Breast epithelium (tissue), 4 donors: Measurements from ENCODE around the gene EFNA1. TPM values are rescaled to one million over a fixed set of nuclear protein-coding genes. Genes with fewer than 3 reads are reported as not detected.
"Not testable (repeated sequence)": the region's sequence is repeated elsewhere in the genome, so short reads cannot be mapped to it uniquely, and the experiment has no call there.

Source experiments
- DNase-seq, 2 donors: peaks; one replicate each; pipeline ENCODE4 v3.0.0-alpha.2; 2019; ENCODE audit warnings: low spot score in 2 of 2
- H3K27ac ChIP-seq, 2 donors: fragments of 200-600 bp; sonication (generic) in 1 of 2; one replicate each; pipeline ENCODE4 v1.5.1; 2016 to 2019; ENCODE audit warnings: mild to moderate bottlenecking in 1 of 2
- H3K27me3 ChIP-seq, 2 donors: fragments of 200-600 bp; sonication (generic) in 1 of 2; one replicate each; pipeline versions ENCODE4 v1.5.1 to v1.6.0; 2017 to 2019; ENCODE audit warnings: control low read depth in 1 of 2, mild to moderate bottlenecking in 1 of 2
- H3K36me3 ChIP-seq: fragments of 200-600 bp; one replicate; pipeline ENCODE4 v1.5.1; 2019
- H3K4me1 ChIP-seq, 2 donors: fragments of 200-600 bp; sonication (generic); one replicate each; pipeline ENCODE4 v1.5.1; 2016 to 2019; ENCODE audit warnings: control low read depth in 1 of 2
- H3K4me3 ChIP-seq, 3 donors: fragments of 200-600 bp; sonication (generic); 1 replicate in 2 of 3; 2 replicates in 1 of 3; pipeline ENCODE4 v1.5.1; 2016 to 2019; ENCODE audit warnings: mild to moderate bottlenecking in 3 of 3, moderate library complexity in 2 of 3
- H3K9me3 ChIP-seq, 2 donors: fragments of 200-600 bp; sonication (generic) in 1 of 2; one replicate each; pipeline ENCODE4 v1.5.1; 2016 to 2019; ENCODE audit warnings: control low read depth in 1 of 2
- POLR2A ChIP-seq: fragments of 450-650 bp; IDR thresholded peaks from one replicate; pipeline ENCODE4 v1.6.1; 2016; ENCODE audit warnings: antibody characterized with exemption, mild to moderate bottlenecking, moderate library complexity
- POLR2AphosphoS5 ChIP-seq, 3 donors: sonication (generic); formaldehyde crosslinking; IDR thresholded peaks; one replicate each; pipeline ENCODE4 v1.6.1; 2017; ENCODE audit warnings: antibody characterized with exemption in 3 of 3
- intact Hi-C: fragments of 100-400 bp; cut with DNase I; formaldehyde crosslinking; loops from one replicate; pipeline ENCODE4 v1.15.1; 2023; ENCODE audit warnings: low total_unique reads
- total RNA-seq, 3 donors: library from RNA; depleted of rRNA; stranded (reverse); fragments of >200 nt; gene quantifications; one replicate each; pipeline ENCODE4 v1.1.0, GENCODE V29; 2016
- TF ChIP-seq, protein P1 (sequence below), 3 donors: fragments of 450-650 bp; IDR thresholded peaks; one replicate each; pipeline ENCODE4 v1.5.1; 2016 to 2017; ENCODE audit warnings: antibody characterized with exemption in 3 of 3, mild to moderate bottlenecking in 3 of 3, moderate library complexity in 3 of 3

Gene EFNA1
- total RNA-seq, 3 donors from 2014 or later = 18.7 to 163 (median 120) TPM

- peak within 1 kb of the TSS; percentile 86 to 97 for H3K27ac ChIP-seq
- DNase-seq = peak; percentile 81 to 87
- intact Hi-C loops = no loop called here
- peak within 1 kb of the TSS; percentile 56 to 94 (median 69) for H3K4me3 ChIP-seq
- peaks cover 0 to 4% of the 10 kb centered on the region in 2 donors for H3K4me1 ChIP-seq
- H3K9me3 ChIP-seq = no peaks in the 10 kb centered on the region
- H3K27me3 ChIP-seq = no peaks in the 10 kb centered on the region
- TF ChIP-seq, protein P1, sequence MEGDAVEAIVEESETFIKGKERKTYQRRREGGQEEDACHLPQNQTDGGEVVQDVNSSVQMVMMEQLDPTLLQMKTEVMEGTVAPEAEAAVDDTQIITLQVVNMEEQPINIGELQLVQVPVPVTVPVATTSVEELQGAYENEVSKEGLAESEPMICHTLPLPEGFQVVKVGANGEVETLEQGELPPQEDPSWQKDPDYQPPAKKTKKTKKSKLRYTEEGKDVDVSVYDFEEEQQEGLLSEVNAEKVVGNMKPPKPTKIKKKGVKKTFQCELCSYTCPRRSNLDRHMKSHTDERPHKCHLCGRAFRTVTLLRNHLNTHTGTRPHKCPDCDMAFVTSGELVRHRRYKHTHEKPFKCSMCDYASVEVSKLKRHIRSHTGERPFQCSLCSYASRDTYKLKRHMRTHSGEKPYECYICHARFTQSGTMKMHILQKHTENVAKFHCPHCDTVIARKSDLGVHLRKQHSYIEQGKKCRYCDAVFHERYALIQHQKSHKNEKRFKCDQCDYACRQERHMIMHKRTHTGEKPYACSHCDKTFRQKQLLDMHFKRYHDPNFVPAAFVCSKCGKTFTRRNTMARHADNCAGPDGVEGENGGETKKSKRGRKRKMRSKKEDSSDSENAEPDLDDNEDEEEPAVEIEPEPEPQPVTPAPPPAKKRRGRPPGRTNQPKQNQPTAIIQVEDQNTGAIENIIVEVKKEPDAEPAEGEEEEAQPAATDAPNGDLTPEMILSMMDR (IDR thresholded peaks at IDR 0.05) = no peak
- TF ChIP-seq POLR2A (peak; percentile 81), POLR2AphosphoS5 (IDR thresholded peaks at IDR 0.05) (peak; percentile 66 to 95 (median 89))
- no peaks in the 10 kb centered on the region for H3K36me3 ChIP-seq
These were observed 12.4 kb downstream of the EFNA1 start, which contains the start of gene DPM3 for GRCh38 chr1:155139895-155140629. Gene DPM3, minus strand, starts transcription at chr1:155140531. Its CDS starts 291 bp downstream, at chr1:155140240.

- H3K9me3 ChIP-seq = no peaks in the 10 kb centered on the region
- no peak for TF ChIP-seq POLR2A
- TF ChIP-seq, protein P1 (IDR thresholded peaks at IDR 0.05) = peak in 1 of 3 donors; percentile 7
- H3K27me3 ChIP-seq = no peaks in the 10 kb centered on the region
- DNase-seq = no peak
- H3K4me1 ChIP-seq = peaks cover 0 to 4% of the 10 kb centered on the region in 2 donors
- H3K4me3 ChIP-seq = peak overlapping the region; percentile 56 to 94 (median 69)
- peak overlapping the region; percentile 86 to 97 for H3K27ac ChIP-seq
- intact Hi-C loops = no loop called here
- no peaks in the 10 kb centered on the region for H3K36me3 ChIP-seq
These were observed 12.9 kb downstream of the EFNA1 start for GRCh38 chr1:155140630-155140953.

- Histone ChIP-seq H3K4me3 (no peak overlapping the region), H3K27me3 (no peaks in the 10 kb centered on the region), H3K4me1 (peaks cover 0 to 4% of the 10 kb centered on the region in 2 donors), H3K9me3 (no peaks in the 10 kb centered on the region), H3K27ac (no peak overlapping the region), H3K36me3 (no peaks in the 10 kb centered on the region)
- no peak for DNase-seq
- intact Hi-C loops = no loop called here
- no peak for TF ChIP-seq POLR2AphosphoS5 (IDR thresholded peaks at IDR 0.05)
- TF ChIP-seq, protein P1 (IDR thresholded peaks at IDR 0.05) = no peak
- TF ChIP-seq POLR2A = no peak
These were observed 14.1 kb downstream of the EFNA1 start for GRCh38 chr1:155141749-155142148.

- Histone ChIP-seq H3K36me3 (no peaks in the 10 kb centered on the region), H3K4me1 (no peaks in the 10 kb centered on the region), H3K9me3 (no peaks in the 10 kb centered on the region), H3K4me3 (no peak overlapping the region), H3K27me3 (no peaks in the 10 kb centered on the region), H3K27ac (no peak overlapping the region)
- TF ChIP-seq POLR2AphosphoS5 (IDR thresholded peaks at IDR 0.05) = no peak
- TF ChIP-seq, protein P1 (IDR thresholded peaks at IDR 0.05) = no peak
- TF ChIP-seq POLR2A = no peak
- DNase-seq = no peak
- intact Hi-C loops = no loop called here
These were observed 17.8 kb downstream of the EFNA1 start for GRCh38 chr1:155145491-155145890.

DNA sequence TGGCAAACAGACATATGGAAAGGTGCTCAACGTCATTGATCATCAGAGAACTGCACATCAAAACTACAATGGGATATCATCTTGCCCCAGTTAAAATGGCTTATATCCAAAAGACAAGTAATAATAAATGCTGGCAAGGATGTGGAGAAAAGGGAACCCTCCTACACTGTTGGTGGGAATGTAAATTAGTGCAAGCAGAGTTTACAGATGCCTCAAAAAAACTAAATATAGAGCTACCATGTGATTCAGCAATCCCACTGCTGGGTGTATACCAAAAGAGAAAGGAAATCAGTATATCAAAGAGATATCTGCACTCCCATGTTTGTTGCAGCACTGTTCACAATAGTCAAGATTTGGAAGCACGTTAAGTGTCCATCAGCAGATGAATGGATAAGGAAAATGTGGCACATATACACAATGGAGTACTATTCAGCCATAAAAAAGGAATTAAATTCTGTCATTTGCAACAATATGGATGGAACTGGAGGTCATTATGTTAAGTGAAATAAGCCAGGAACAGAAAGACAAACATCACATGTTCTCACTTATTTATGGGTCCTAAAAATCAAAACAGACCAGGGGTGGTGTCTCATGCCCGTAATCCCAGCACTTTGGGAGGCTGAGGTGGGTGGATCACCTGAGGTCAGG is 28.4 kb downstream of the EFNA1 start:
- H3K9me3 ChIP-seq, H3K27me3 ChIP-seq, H3K36me3 ChIP-seq, H3K4me1 ChIP-seq, DNase-seq, H3K27ac ChIP-seq, H3K4me3 ChIP-seq, intact Hi-C loops: not testable (repeated sequence)
